Type B pancreatic cell (in vitro differentiated cells): ENCODE data around the gene ITCH. TPM values are rescaled to one million over a fixed set of nuclear protein-coding genes. Genes with fewer than 3 reads are reported as not detected.

ENCODE experiments used
- DNase-seq: peaks from one replicate; pipeline ENCODE4 v3.0.0; 2021; ENCODE audit warnings: mixed read lengths; ENCODE audit not compliant: unreplicated experiment; ENCODE audit errors: extremely low spot score
- H3K27ac Mint-ChIP-seq: 2 replicates; pipeline ENCODE4 v1.8.0; 2021; ENCODE audit warnings: mild to moderate bottlenecking, mixed read lengths
- H3K27me3 Mint-ChIP-seq: 2 replicates; pipeline ENCODE4 v1.8.0; 2021; ENCODE audit warnings: mixed read lengths
- H3K36me3 Mint-ChIP-seq: 2 replicates; pipeline ENCODE4 v1.8.0; 2021; ENCODE audit warnings: mixed read lengths
- H3K4me1 Mint-ChIP-seq: one replicate; pipeline ENCODE4 v1.8.0; 2021; ENCODE audit warnings: mixed read lengths; ENCODE audit not compliant: unreplicated experiment
- H3K4me3 Mint-ChIP-seq: 2 replicates; pipeline ENCODE4 v1.8.0; 2021; ENCODE audit warnings: mild to moderate bottlenecking, mixed read lengths
- H3K9me3 Mint-ChIP-seq: 2 replicates; pipeline ENCODE4 v1.8.0; 2021; ENCODE audit warnings: mixed read lengths
- total RNA-seq: library from RNA; stranded (reverse); gene quantifications from 2 replicates; pipeline ENCODE4 v1.2.1, GENCODE V29; 2021; ENCODE audit warnings: low replicate concordance
- TF ChIP-seq, protein P1 (sequence below): fragments of 200-600 bp; sonication (generic); conservative IDR thresholded peaks from 2 replicates; pipeline ENCODE4 v1.5.0; 2021; ENCODE audit warnings: antibody characterized with exemption, mild to moderate bottlenecking

Gene ITCH
- total RNA-seq, 1 donor from 2014 or later = 77.2 TPM

DNA sequence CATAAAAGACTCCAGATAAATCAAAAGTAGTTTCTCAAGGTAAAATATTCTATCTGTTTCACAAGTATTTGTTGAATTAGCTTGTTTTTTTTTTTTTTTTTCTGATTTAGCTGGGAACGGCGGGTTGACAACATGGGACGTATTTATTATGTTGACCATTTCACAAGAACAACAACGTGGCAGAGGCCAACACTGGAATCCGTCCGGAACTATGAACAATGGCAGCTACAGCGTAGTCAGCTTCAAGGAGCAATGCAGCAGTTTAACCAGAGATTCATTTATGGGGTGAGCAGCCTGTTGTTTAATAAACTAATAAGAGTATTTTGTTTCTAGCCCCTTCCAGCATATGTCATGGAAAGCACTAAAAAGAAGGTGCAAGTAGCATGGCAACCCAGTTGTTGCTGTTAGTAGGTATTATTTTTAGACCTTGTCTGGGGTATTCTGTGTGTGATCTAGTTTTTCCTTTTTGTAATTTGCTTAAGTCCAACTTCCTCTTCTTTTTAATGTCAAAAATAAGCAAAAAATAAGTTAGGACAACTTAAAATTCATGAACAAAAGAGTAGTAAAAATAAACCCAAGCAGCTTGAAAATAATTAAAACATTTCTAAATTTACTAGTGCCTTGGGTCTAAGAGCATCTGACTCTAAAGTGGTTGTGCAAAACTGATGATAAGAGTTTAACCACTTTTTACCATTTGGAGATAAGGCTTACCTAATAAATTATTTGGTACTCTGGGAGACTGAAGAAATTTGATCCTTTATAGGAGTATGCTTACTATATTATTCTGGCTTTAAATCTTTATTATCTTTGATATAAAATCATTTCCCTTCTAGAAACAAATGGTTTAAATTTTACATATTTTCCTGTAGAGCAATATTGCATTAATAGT, 82.3 kb downstream of the ITCH start:
- TF ChIP-seq, protein P1, sequence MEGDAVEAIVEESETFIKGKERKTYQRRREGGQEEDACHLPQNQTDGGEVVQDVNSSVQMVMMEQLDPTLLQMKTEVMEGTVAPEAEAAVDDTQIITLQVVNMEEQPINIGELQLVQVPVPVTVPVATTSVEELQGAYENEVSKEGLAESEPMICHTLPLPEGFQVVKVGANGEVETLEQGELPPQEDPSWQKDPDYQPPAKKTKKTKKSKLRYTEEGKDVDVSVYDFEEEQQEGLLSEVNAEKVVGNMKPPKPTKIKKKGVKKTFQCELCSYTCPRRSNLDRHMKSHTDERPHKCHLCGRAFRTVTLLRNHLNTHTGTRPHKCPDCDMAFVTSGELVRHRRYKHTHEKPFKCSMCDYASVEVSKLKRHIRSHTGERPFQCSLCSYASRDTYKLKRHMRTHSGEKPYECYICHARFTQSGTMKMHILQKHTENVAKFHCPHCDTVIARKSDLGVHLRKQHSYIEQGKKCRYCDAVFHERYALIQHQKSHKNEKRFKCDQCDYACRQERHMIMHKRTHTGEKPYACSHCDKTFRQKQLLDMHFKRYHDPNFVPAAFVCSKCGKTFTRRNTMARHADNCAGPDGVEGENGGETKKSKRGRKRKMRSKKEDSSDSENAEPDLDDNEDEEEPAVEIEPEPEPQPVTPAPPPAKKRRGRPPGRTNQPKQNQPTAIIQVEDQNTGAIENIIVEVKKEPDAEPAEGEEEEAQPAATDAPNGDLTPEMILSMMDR = no peak
- Mint-ChIP-seq H3K4me3 (no peak overlapping the region), H3K27ac (no peak overlapping the region), H3K9me3 (no peaks in the 10 kb centered on the region), H3K4me1 (no peaks in the 10 kb centered on the region), H3K36me3 (peaks cover 43% of the 10 kb centered on the region), H3K27me3 (no peaks in the 10 kb centered on the region)
- DNase-seq = no peak

DNA sequence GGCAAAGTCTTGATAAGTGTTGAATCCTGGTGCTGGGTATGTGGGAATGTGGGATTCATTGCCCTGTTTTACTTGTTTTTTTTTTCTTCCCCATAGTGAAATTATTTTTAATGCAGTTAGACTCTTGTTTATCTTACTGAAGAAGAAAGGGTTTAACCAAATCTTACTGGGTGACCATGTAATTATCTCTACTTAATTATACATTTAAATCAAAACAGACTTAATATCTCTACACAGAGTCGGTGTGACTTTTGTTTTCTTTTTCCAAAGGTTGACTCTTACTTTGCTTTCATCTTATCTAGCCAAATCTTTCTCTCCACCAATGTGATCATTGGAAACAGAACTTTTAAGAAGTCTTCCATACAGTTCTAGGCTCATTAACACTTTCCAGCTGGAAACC, 85.4 kb downstream of the ITCH start:
- no peak for DNase-seq
- Mint-ChIP-seq H3K27me3 (no peaks in the 10 kb centered on the region), H3K27ac (no peak overlapping the region), H3K4me3 (no peak overlapping the region), H3K36me3 (peaks cover 41% of the 10 kb centered on the region), H3K9me3 (no peaks in the 10 kb centered on the region), H3K4me1 (peaks cover 12% of the 10 kb centered on the region)
- TF ChIP-seq, protein P1 = no peak

DNA sequence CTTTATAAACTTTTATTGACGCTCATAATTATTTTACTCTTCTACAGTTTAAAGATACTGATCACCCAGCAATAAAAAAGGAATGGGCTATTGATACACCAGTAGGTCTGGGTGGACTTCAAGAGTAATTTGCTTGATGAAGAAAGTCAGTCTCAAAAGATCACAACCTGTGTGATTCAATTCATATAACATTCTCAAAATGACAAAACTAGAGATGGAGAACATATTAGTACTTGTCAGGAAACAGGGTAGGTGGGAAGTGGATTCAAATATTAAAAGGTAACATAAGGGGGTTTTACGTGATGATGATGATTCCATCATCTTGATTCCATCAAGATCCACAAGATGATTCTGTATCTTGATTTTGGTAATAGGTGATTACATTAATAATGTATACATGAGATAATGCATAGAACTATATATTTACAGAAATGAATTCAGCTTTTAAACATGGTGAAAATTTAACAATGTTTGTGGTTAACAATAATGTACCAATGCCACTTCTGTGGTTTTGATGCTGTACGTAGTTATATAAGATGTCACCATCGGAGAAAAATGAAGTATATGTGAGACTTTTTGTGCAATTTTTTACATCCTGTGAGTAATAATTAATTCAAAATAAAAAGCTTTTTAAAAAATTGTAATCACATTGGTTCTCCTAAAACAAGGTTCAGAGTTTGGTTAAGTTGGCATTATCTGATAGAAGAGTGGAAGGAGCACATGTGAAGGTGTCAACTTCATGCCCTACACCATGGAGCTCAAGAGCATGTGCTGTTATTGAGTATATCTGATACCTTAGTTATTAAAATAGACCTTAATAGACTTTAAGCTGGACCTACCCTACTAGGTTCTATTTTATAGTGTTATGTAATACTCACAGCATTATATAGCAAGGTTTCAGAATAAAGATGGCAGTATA, 86.9 kb downstream of the ITCH start:
- H3K4me1 Mint-ChIP-seq = peaks cover 12% of the 10 kb centered on the region
- no peaks in the 10 kb centered on the region for H3K9me3 Mint-ChIP-seq
- no peak overlapping the region for H3K4me3 Mint-ChIP-seq
- peaks cover 38% of the 10 kb centered on the region for H3K36me3 Mint-ChIP-seq
- H3K27ac Mint-ChIP-seq = no peak overlapping the region
- DNase-seq = no peak
- TF ChIP-seq, protein P1 = no peak
- no peaks in the 10 kb centered on the region for H3K27me3 Mint-ChIP-seq

DNA sequence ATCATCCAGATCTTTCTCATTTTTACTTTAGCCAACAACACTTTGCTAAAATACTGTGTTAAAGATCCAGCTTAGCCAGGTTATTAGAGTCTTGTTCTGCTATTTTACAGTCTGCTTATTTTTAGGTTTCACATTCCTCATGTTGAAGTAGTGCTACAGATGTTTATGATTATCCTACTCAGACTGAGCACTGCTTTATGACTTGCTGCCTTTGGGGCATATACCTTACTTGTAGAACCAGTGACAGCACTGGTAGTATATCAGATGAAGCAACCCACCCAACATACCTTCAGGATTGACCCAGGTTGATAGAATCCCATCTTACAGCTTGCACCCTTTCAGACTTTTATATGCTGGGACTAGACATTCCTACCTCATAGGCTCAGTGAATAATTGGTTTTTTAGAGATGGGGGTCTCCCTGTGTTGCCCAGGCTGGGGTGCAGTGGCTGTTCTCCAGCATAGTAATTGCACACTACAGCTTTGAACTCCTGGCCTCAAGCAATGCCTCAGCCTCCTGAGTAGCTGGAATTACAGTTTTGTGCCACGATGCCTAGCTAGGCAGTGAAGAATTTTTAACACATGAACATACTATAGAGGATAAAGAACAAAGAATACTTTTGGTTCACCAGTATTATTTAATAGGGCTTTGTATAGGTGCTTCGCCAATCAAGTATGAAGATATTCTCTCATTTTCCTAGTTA, 89.4 kb downstream of the ITCH start:
- no peak overlapping the region for H3K4me3 Mint-ChIP-seq
- peaks cover 37% of the 10 kb centered on the region for H3K36me3 Mint-ChIP-seq
- H3K27ac Mint-ChIP-seq = peak overlapping the region; percentile 55
- no peaks in the 10 kb centered on the region for H3K27me3 Mint-ChIP-seq
- DNase-seq = no peak
- H3K4me1 Mint-ChIP-seq = peaks cover 12% of the 10 kb centered on the region
- no peaks in the 10 kb centered on the region for H3K9me3 Mint-ChIP-seq
- TF ChIP-seq, protein P1 = no peak

DNA sequence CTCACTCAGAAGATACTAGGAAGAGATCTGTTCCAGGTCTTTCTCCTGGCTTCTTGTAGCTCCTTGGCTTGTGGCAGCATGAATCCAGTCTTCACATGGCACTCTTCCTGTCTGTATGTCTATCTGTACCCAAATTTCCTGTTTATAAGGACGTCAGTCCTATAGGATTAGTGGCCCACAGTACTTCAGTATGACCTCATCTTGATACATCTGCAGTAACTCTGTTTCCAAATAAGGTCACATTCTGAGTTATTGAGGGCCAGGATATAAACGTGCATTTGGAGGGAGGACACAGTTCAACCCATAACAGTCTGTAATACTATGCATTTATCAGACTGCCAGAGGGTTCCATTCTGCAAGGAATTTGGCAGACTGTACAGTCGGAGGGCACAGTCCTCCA, 95.6 kb downstream of the ITCH start:
- H3K27me3 Mint-ChIP-seq = no peaks in the 10 kb centered on the region
- H3K4me1 Mint-ChIP-seq = no peaks in the 10 kb centered on the region
- H3K9me3 Mint-ChIP-seq = no peaks in the 10 kb centered on the region
- no peak overlapping the region for H3K4me3 Mint-ChIP-seq
- no peak overlapping the region for H3K27ac Mint-ChIP-seq
- peaks cover 45% of the 10 kb centered on the region for H3K36me3 Mint-ChIP-seq
- DNase-seq = no peak
- TF ChIP-seq, protein P1 = no peak
